ENCODE data around the gene DRAM1. TPM values are rescaled to one million over a fixed set of nuclear protein-coding genes. Genes with fewer than 3 reads are reported as not detected.

DRAM1 gene
- total and polyA plus RNA-seq, 9 of the 15 experiments (the other 6 are each of a cell fraction or from before 2014, with no cell fraction given): 1.4 to 4.3 (median 2.7) TPM

GRCh38 chr12:101939306-101939705, 61.9 kb downstream of the DRAM1 start:
- no peak overlapping the region for H3K9ac ChIP-seq (ENCODE audit: insufficient read depth in 1 of 2, low read depth in 2 of 2, low read length in 2 of 2)
- H3K36me3 ChIP-seq (ENCODE audit: control insufficient read depth, insufficient read depth, low read length): no peaks in the 10 kb centered on the region
- intact Hi-C loops (cut with micrococcal nuclease) (loop anchor here (1.0 to 10.0 kb wide), 2 partner anchors 872 to 1605 kb away; no protein-coding TSS in a partner anchor), in situ Hi-C loops (cut with MboI) (loop anchor here (25.0 kb wide), 1 partner anchor 548 kb away; the partner anchor contains the start of gene IGF1)
- no peaks in the 10 kb centered on the region for H3K9me3 ChIP-seq (replicated peaks; ENCODE audit: control insufficient read depth, insufficient read depth, low read depth, low read length)
- H3K4me2 ChIP-seq (ENCODE audit: insufficient read depth, low read length): no peak overlapping the region
- ATAC-seq (no peak), DNase-seq (ENCODE audit: extremely low read depth in 1 of 4, low spot score in 3 of 4) (no peak), FAIRE-seq (no peak)
- H3K4me1 ChIP-seq (replicated peaks in 1 of 2; ENCODE audit: control insufficient read depth in 2 of 2, insufficient read depth in 2 of 2, low read length in 2 of 2): no peaks in the 10 kb centered on the region; a peak in 2 of 5 replicates
- WGBS (ENCODE audit: insufficient coverage, low coverage, missing lambda C conversion rate): 6% methylated on average over 3 of the region's 3 CpGs
- no peaks in the 10 kb centered on the region for H3K9me1 ChIP-seq (ENCODE audit: control insufficient read depth, insufficient read depth, low read length)
- H3K79me2 ChIP-seq (ENCODE audit: control insufficient read depth, insufficient read depth, low read length): no peaks in the 10 kb centered on the region
- peaks cover 11 to 15% of the 10 kb centered on the region in 2 experiments for H3K27me3 ChIP-seq (ENCODE audit: control insufficient read depth in 2 of 2, insufficient read depth in 2 of 2, low read length in 2 of 2)
- CTCF ChIA-PET (ENCODE audit: low intra/inter-chr PET ratio): interaction anchor here (0.6 to 2.1 kb wide), 5 partner anchors 21 to 939 kb away, joined by 3 to 10 read pairs (median 5); no protein-coding TSS in a partner anchor
- H4K20me1 ChIP-seq (replicated peaks; ENCODE audit: control insufficient read depth, insufficient read depth, low read length): no peaks in the 10 kb centered on the region
- POLR2A ChIA-PET: no interaction called here
- no peak overlapping the region for H3K27ac ChIP-seq (ENCODE audit: extremely low read depth, low read depth, low read length)
- H3K4me3 ChIP-seq: no peak overlapping the region
- H2AFZ ChIP-seq (ENCODE audit: low read depth, low read length): no peak overlapping the region
- no TSS peak for BruUV-seq (replicated peaks)
- 0 out of 2 replicates have a peak, but pooled peaks have one; percentile 20 for TF ChIP-seq ELF1 (tag; IDR thresholded peaks at IDR 0.05)
- no peak for TF ChIP-seq CREB3 (tag; conservative IDR thresholded peaks at IDR 0.05; ENCODE audit: low read depth)
- TF ChIP-seq POLR2AphosphoS2 (IDR thresholded peaks at IDR 0.05; ENCODE audit: low read length): no peak

- FAIRE-seq (peak; percentile 92), DNase-seq (ENCODE audit: extremely low read depth in 1 of 4, low spot score in 3 of 4) (peak; percentile 66 to 79 (median 67)), ATAC-seq (peak; percentile 89)
- Histone ChIP-seq H3K79me2 (ENCODE audit: control insufficient read depth, insufficient read depth, low read length) (no peaks in the 10 kb centered on the region), H2AFZ (ENCODE audit: low read depth, low read length) (no peak overlapping the region), H3K9me1 (ENCODE audit: control insufficient read depth, insufficient read depth, low read length) (no peaks in the 10 kb centered on the region), H3K9ac (ENCODE audit: insufficient read depth in 1 of 2, low read depth in 2 of 2, low read length in 2 of 2) (no peak overlapping the region), H3K27me3 (ENCODE audit: control insufficient read depth in 2 of 2, insufficient read depth in 2 of 2, low read length in 2 of 2) (peaks cover 11 to 14% of the 10 kb centered on the region in 2 experiments), H3K4me1 (replicated peaks in 1 of 2; ENCODE audit: control insufficient read depth in 2 of 2, insufficient read depth in 2 of 2, low read length in 2 of 2) (no peaks in the 10 kb centered on the region; a peak in 2 of 5 replicates), H3K36me3 (ENCODE audit: control insufficient read depth, insufficient read depth, low read length) (no peaks in the 10 kb centered on the region), H3K9me3 (replicated peaks; ENCODE audit: control insufficient read depth, insufficient read depth, low read depth, low read length) (no peaks in the 10 kb centered on the region), H3K4me2 (ENCODE audit: insufficient read depth, low read length) (no peak overlapping the region), H3K4me3 (no peak overlapping the region), H3K27ac (ENCODE audit: extremely low read depth, low read depth, low read length) (no peak overlapping the region), H4K20me1 (replicated peaks; ENCODE audit: control insufficient read depth, insufficient read depth, low read length) (no peaks in the 10 kb centered on the region)
- in situ Hi-C loops (cut with MboI) (loop anchor here (25.0 kb wide), 1 partner anchor 547 kb away; the partner anchor contains the start of gene IGF1), intact Hi-C loops (cut with micrococcal nuclease) (loop anchor here (1.0 to 10.0 kb wide), 7 partner anchors 545 to 1605 kb away; no protein-coding TSS in a partner anchor)
- CTCF ChIA-PET (ENCODE audit: low intra/inter-chr PET ratio): interaction anchor here (0.6 to 2.1 kb wide), 6 partner anchors 22 to 939 kb away, joined by 3 to 10 read pairs (median 4); partner anchors contain the start of gene IGF1
- 5% methylated on average over 3 of the region's 3 CpGs for WGBS (ENCODE audit: insufficient coverage, low coverage, missing lambda C conversion rate)
- no TSS peak for BruUV-seq (replicated peaks)
- POLR2A ChIA-PET: no interaction called here
- TF ChIP-seq TCF7L2 (IDR thresholded peaks at IDR 0.05; ENCODE audit: low read depth, low read length) (no peak), DEAF1 (CRISPR knock-in tag; IDR thresholded peaks at IDR 0.05) (peak; percentile 89)
Observed at GRCh38 chr12:101939856-101940265, 62.5 kb downstream of the DRAM1 start.

Measured in K562 (cell line).